Measurements from ENCODE around the gene ABCB11.
"Not testable (repeated sequence)": the region's sequence is repeated elsewhere in the genome, so short reads cannot be mapped to it uniquely, and the experiment has no call there.

Gene ABCB11

GRCh38 chr2:168874368-168875054, 156.6 kb downstream of the ABCB11 start:
- no peak for DNase-seq

GRCh38 chr2:168870824-168871223, 160.3 kb downstream of the ABCB11 start:
- DNase-seq, result not testable (repeated sequence)
